Bladder microvascular endothelial cell (primary cell): Measurements from ENCODE around the gene GABRA5. TPM values are rescaled to one million over a fixed set of nuclear protein-coding genes. Genes with fewer than 3 reads are reported as not detected.

Source experiments
- total RNA-seq: library from RNA; depleted of rRNA; stranded (reverse); fragments of >200 nt; gene quantifications from 2 replicates; pipeline ENCODE4 v1.2.3, GENCODE V29; 2014

Gene GABRA5
- total RNA-seq = not detected in 2 replicates

DNA sequence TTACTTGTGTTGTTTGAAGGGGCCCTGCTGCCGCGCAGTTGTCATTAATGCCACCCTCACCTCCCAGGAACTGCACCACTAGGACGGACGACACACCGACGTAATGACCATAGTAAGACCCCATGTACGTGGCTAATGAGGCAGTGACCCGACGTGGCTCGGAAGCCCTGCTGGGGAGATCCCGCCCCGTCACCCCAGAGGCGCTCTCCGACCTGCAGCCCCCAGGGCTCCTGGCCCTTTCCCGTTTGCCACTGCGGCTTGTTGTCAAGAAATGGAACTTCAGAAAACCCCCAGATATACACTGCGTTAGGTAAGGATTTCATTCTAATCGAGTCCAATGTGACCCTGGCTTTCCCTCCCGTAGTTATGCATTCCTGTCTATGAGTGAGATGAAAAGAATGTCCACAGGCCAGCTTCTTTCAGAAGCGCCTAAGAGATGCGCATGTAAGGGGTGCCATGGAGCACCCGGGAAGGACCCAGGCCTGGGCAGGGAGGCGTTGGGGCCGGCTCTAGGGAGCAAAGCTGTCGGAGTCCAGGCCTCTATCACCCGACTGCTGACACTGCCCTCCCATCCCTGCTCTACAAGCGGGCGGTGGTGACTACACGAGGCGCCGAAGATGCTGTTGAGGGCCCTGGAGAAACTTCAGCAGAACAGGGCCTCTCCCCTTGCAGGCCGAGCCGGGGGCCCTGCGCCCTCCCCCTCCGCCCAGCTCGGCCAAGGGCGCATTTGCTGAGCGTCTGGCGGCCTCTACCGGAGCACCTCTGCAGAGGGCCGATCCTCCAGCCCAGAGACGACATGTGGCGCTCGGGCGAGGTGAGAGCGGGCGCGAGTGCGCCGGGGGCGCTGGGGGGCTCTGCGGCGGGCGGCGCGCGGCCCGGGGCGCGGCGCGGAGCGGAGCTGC, at the start of gene GABRA5:
Gene GABRA5, plus strand, starts transcription at position 765 of the 902 bp plus-strand sequence. CDS start 2,187 bp downstream, outside the sequence.

DNA sequence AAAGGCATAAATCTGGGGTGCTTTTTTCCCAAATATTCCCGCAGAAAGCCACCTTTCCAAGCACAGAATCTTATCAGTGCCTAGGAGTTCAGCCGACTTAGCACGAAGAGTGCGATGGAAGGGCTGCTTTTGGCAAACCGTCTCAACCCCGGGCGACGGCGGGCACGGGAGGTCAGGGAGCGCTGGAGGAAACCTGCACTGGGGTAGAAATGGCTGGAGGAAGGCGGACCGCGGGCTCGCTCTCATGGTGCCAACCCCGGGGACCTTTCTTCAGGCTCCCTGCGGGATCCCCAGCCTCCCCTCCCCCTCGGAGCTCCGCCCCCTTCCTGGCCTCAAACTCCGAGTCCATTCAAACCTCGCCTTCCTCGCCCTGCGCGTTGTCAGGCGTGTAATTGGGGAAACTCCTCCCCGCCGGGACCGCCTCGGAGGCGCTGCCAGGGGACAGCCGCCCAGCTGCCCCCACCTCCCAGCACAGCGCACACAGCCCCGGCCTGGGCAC, 103.9 kb downstream of the GABRA5 start, which contains the start of gene GABRG3:
Gene GABRG3, plus strand, starts transcription at position 470 of the 499 bp plus-strand sequence.

Other genes starting within 250 kb of the GABRA5 start
- under 0.01 TPM in 1 of 2 replicates, not detected in the other for gene GABRB3, start 94.0 kb upstream of the GABRA5 start, total RNA-seq
- gene GABRG3, start 104.1 kb downstream of the GABRA5 start, total RNA-seq = not detected in 2 replicates